Cardiac fibroblast (primary cell): Measurements from ENCODE around the gene CADM2.
"Not testable (repeated sequence)": the region's sequence is repeated elsewhere in the genome, so short reads cannot be mapped to it uniquely, and the experiment has no call there.

Experiments
- DNase-seq, 2 donors: peaks; one replicate each; pipeline versions ENCODE4 v3.0.0 to v3.0.0-alpha.2; 2010; ENCODE audit warnings: low read depth in 2 of 2
- H3K4me3 ChIP-seq, 2 donors: replicated peaks in 1 of 2; 1 replicate in 1 of 2; 2 replicates in 1 of 2; pipeline ENCODE4 v1.5.1; 2011; ENCODE audit warnings: low read depth in 2 of 2, low read length in 2 of 2, mild to moderate bottlenecking in 2 of 2, moderate library complexity in 1 of 2
- CTCF ChIP-seq: IDR thresholded peaks from one replicate; pipeline ENCODE4 v1.5.1; 2011; ENCODE audit warnings: low read depth, mild to moderate bottlenecking, low read length, inconsistent platforms

CADM2 gene

GRCh38 chr3:85090495-85090894 is 131.7 kb downstream of the CADM2 start:
- no peak for TF ChIP-seq CTCF
- no peak overlapping the region for H3K4me3 ChIP-seq
- no peak for DNase-seq

- H3K4me3 ChIP-seq, result no peak overlapping the region
- no peak for TF ChIP-seq CTCF
Observed at GRCh38 chr3:85100316-85100715, 141.5 kb downstream of the CADM2 start.

GRCh38 chr3:85102781-85103180 is 144.0 kb downstream of the CADM2 start:
- H3K4me3 ChIP-seq, result no peak overlapping the region
- no peak for TF ChIP-seq CTCF
- DNase-seq, result no peak

More at GRCh38 chr3:85100316-85100715, 141.5 kb downstream of the CADM2 start:
- no peak for DNase-seq

GRCh38 chr3:85110393-85110792 is 151.6 kb downstream of the CADM2 start:
- no peak for DNase-seq
- H3K4me3 ChIP-seq, result no peak overlapping the region
- TF ChIP-seq CTCF, result no peak

- no peak for TF ChIP-seq CTCF
- H3K4me3 ChIP-seq, result no peak overlapping the region
- no peak for DNase-seq
Observed at GRCh38 chr3:85120879-85121278, 162.1 kb downstream of the CADM2 start.

GRCh38 chr3:85132864-85133263 is 174.1 kb downstream of the CADM2 start:
- not testable (repeated sequence) for H3K4me3 ChIP-seq, DNase-seq

GRCh38 chr3:85133691-85134420 is 175.1 kb downstream of the CADM2 start:
- not testable (repeated sequence) for H3K4me3 ChIP-seq, DNase-seq

- no peak for DNase-seq
- H3K4me3 ChIP-seq, result no peak overlapping the region
- TF ChIP-seq CTCF, result no peak
Observed at GRCh38 chr3:85142626-85143025, 183.8 kb downstream of the CADM2 start.
